Measurements from ENCODE around the gene HDAC4.

HDAC4 gene

GRCh38 chr2:239122421-239123110 lies 278.3 kb downstream of the HDAC4 start:
- DNase-seq (ENCODE audit: low spot score) = no peak

GRCh38 chr2:239121600-239122012 lies 279.2 kb downstream of the HDAC4 start:
- DNase-seq (ENCODE audit: low spot score) = no peak

DNA sequence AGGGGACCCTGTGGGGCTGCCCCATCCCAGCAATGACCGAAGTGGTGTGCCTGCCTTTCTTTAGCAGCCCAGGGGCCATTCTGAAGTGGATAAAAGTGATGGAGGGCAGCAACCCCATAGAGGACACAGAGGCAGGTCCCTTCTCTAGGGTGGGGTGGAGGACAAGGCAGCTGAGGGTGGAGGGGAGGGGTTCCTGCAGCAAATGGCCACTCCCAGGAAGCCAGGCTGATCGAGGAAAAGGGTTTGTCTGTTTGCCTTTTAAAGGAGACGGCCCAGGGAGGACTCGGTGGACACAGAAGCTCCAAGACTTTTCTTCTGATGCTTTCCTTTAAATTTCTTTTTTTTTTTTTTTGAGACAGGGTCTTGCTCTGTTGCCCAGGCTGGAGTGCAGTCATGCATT lies 280.2 kb downstream of the HDAC4 start:
- no peak for DNase-seq (ENCODE audit: low spot score)

DNA sequence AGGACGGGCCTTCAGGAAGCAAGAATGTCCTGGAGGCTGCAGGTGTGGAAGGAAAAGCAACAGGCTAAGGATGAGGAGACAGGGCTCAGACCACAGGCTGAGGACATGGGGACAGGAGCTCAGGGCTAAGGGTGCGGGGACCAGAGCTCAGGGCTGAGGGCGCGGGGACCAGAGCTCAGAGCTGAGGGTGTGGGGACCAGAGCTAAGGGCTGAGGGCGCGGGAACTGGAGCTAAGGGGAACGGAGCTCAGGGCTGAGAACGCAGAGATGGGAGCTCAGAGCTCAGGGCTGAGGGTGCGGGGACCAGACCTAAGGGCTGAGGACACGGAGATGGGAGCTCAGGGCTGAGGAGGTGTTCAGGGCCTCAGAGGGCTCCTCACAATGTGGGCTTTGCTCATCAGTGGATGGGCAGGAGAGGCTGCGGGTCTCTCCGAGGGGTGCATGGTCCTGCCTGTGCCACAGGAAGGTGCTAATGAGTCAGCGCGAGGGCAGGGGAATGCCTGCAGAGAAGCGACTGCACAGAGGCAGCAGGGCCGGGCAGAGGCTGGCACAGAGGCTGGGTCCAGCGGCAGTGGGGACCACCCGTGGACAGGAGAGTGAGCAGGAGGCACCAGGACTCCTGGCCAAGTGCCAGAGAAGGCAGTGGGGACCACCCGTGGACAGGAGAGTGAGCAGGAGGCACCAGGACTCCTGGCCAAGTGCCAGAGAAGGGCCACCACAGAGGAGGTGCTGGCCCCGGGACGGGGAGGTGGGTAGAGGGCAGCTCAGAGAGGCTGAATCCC lies 281.3 kb downstream of the HDAC4 start:
- DNase-seq (ENCODE audit: low spot score) = no peak

DNA sequence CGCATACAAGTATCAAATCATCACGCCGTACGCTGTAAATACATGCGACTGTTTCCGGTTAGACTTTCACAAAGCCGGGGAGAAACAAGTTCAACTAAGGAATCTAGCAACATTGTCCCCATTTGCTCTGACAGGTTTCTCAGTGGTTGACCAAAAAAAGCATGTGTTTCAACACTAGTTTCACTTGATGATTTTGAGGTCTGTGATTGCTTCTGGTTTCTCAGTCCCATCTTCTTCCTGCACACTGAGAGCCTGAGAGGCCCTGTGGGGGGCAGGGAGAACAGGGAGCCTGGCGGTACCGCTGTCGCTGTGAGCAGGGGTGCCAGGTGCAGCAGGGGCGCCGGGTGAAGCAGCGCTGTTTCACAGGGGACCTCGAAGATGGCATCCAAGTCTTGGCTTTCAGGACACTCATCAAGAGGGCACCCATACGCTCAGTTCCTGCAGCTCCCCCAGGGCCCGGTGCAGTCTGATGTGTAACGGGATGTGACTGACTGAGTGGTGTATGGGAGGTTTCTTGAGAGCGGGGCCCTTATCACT lies 282.1 kb downstream of the HDAC4 start:
- no peak for DNase-seq (ENCODE audit: low spot score)

DNA sequence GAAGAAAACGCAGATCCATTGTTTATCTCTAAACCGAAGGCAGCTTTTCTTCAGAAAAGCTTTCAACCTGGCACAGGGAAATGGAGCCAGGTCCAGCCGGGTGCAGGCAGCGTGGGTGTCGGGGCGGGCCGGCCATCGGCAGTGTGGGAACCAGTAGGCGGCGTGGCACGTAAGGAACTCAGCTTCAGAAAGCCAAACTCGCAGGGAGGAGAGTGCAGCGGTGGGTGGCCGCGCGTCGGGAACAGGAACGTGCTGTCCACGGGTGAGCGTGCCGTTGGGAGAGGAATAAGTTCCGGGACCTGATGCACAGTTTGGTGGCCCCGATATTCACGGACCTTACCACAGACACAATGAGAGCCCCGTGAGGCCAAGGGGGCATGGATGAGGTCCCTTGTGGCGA lies 282.6 kb downstream of the HDAC4 start:
- DNase-seq (ENCODE audit: low spot score) = no peak

- no peak for DNase-seq (ENCODE audit: low spot score)
Measured at GRCh38 chr2:239117831-239118230, 283.0 kb downstream of the HDAC4 start.

DNA sequence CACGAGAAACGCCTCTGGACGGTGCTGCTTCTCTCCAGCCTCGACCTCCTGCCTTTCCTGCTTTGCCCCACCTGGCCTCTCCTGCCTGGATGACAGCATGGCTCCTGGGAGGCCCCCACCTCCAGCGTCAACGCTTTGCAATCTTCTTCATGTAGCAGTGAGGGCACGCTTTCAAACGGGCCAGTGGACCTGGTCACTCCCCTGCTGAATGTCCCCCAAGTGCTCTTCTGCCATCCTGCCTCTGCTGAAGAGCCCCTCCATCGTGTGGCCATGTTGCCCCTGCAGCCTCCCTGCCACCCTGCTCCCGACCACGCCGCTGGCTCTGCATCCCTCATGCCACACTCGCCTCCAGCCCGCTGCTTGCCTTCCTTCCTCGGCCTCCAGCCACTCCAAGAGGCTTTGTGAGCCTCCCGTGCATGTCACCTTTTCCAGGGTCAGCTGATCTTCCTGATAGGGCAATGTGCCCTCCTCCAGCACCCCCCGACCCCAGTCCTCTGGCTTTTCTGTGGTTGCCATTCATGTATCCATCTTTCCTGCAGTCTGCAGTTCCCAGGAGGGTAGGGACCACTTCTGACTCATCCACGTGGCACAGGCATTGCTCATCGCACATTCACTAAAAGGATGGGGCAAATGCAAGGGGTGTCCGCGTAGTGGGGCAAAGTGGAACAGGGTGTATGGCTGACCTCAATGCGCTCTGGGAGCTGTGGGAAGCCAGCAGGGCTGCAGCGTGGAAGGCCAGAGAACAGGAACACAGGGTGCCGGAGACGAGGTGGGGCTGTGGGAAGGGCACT lies 284.2 kb downstream of the HDAC4 start:
- DNase-seq (ENCODE audit: low spot score) = no peak

DNA sequence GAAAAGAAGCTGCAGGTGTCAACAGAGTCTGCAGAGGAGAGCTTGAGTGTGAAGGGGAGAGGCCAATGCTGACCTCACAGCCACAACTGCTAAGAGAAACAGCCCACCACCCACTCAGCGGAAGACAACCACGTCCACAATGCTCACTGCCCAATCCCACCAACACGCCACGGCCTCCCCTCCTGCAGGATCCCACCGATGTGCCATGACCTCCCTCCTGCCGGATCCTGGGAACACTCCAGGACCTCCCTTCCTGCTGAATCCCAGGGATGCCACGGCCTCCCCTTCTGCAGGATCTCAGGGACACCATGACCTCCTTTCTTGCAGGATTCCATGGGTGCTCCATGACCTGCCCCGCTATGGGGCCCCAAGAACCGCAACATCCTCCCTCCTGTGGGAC lies 285.2 kb downstream of the HDAC4 start:
- DNase-seq (ENCODE audit: low spot score) = no peak

DNA sequence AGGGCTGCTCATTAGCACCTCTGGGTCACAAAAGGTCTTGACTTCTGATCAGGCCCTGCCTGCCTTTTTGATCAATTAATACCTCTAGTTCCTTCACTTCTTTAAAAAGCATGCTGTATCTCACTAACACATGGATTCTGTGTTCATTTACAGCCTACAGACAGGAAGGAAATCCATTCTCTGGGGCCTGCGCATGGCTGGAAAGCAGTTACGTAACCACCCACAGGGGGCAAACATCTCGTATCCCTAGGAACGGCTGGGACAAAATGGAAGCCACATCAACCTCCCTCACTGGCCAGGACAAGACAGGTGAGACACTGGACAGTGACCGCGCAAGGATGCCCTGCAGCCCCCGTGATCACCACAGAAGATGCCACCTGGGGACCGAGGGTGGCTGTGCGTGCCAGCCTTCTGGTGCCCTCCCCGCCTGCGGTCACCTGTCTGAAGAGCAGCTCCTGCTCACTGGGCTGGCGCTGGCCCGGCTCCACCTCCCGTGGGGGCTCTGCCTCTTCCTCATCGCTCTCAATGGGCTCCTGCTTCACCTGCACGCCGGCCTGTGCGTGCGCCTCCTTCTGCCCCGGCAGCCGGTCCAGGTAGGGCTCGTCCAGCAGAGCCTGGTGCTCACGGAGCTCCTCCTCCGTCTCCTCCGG lies 286.1 kb downstream of the HDAC4 start:
- no peak for DNase-seq (ENCODE audit: low spot score)

DNA sequence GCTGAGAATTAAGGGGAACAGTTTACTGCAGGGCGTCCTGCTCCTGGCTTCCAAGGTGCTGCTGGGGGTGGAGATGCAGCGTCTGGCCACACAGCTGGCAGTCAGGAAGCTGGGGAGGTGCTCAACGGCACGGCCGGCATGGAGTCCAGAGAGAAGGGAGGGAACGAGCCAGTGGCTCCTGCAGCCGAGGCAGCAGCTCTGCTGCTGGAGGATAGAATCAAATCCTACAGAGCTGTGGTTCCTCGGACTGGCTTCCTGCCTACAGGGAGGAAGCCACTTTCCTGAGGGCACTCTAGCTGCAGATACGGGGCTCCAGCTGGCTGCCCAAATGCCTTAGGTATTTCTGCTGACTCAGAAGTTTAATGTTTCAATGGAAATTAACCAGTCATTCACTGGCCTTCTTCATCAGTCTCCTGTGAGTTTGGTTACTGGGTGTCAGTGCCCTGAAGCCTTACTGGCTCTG lies 286.7 kb downstream of the HDAC4 start:
- DNase-seq (ENCODE audit: low spot score) = no peak

- no peak for DNase-seq (ENCODE audit: low spot score)
Measured at GRCh38 chr2:239113615-239114014, 287.2 kb downstream of the HDAC4 start.

DNA sequence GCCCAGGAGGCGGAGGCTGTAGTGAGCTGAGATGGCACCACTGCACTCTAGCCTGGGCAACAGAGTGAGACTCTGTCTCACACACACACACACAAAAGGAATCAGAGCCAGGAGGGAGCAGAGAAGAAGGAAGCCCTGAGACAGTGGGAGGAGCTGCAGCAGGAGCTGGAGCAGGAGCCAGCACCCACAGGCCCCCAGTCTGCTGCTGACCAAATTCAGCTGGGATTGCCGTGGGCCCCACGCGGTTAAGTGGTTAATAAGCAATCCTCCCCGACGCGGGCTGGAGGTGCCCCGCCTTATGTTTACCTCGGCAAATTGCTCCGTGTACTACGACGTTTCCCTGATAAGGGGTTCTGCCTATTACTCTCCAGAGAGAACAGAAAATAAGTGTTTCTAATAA lies 287.6 kb downstream of the HDAC4 start:
- DNase-seq (ENCODE audit: low spot score) = no peak

- no peak for DNase-seq (ENCODE audit: low spot score)
Measured at GRCh38 chr2:239112127-239112774, 288.6 kb downstream of the HDAC4 start.

- DNase-seq (ENCODE audit: low spot score) = no peak
Measured at GRCh38 chr2:239111401-239112100, 289.3 kb downstream of the HDAC4 start.

DNA sequence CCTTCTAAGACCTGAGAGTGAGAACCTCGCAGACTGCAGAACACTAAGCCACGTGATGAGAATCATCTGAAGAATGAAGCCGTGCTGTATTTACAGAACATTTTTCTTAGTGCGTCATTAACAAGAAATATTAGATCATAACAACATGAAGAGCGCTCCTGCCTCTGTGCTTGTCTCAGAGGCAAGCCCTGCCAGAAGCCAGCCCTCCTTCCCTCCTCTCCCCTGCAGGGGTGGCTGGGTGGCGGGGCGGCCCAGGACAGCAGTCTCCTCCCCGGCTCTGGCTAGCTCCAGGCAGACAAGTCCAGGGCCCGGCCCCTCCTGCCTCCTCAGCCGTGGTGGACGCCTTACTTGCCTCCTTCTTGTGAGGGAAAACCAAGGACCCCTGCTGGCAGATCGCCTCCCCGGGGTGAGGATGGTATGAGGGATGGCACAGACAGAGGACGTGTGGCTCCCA lies 290.2 kb downstream of the HDAC4 start:
- no peak for DNase-seq (ENCODE audit: low spot score)

DNA sequence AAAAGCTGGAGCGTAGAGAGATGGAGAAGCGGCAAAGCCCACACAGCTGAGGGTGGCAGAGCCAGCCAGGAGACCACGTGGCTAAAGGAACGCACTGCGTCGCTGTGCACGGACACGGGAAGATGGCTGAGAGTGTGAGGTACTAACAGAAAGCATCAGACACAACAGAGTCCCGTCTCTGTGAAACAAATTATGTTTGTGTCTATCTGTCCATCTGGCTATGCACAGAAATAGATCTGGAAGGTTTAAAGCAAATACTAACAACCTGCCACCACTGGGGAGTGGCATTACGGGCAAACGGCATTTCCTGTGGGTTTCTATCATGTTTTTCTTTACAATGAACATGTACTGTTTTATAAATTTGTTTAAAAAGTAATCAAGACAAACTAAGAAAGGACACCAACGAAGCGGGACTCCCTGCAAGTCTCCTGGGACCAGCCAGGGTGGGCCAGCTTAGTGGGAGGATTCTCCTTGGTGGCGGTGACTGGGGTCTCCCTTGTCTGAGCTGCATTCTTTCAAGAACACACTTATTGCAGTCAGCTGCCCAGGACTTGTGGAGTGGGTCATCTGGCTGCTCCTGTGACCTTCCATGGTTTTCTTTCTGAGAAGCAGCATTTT lies 290.8 kb downstream of the HDAC4 start:
- no peak for DNase-seq (ENCODE audit: low spot score)

DNA sequence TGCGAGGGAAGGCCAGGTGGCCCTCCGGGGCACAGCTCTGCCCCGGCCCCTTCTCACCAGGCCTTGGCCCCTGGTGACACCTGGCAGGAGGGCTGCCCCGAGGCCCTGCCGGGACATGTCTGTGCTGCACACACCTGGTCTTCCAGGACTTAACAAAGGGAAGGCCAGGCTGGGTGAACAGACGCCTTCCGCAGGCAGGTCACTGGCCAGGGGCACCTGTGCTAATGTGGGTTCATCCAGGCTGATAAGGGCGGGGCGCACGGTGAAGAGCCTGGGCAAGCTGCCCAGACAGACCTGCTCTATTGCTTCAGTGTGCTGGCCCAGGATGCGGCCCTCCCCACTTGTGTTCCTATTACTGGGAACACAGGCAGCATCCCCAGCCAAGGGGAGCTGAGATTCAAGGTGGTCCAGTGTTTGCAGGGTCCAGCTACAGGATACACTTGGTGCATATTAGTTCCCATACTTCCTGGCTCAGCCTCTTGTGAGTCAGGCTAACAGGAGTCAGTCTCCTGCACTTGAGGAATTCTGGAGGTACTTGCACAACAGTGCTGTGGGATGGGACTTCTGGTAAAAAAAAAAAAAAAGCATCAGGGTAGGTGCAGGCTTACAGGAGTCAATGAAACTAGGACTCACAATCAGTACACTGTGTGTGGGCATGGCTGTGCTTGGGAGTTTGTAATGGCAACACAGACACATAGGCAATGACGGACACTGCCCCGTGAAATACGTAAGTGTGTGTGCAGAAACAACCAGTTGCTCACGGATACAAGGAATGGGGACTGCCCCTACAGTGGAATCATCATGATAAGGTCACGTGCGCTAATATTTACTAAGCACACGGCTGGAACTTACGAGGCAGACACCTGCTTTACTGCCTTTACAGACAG lies 291.5 kb downstream of the HDAC4 start:
- DNase-seq (ENCODE audit: low spot score) = no peak

GRCh38 chr2:239108459-239108858 lies 292.4 kb downstream of the HDAC4 start:
- no peak for DNase-seq (ENCODE audit: low spot score)
